Stimulated activated CD8-positive, alpha-beta memory T cell treated with anti-CD3 and anti-CD28 coated beads, Interleukin-15, amount 100 ng/mL, for 1 hour (primary cell): Measurements from ENCODE around the gene KDF1.
"Not testable (repeated sequence)": the region's sequence is repeated elsewhere in the genome, so short reads cannot be mapped to it uniquely, and the experiment has no call there.

Experiments
- DNase-seq: peaks from one replicate; pipeline ENCODE4 v3.0.0-alpha.2; 2020; ENCODE audit warnings: low read depth

KDF1 gene

GRCh38 chr1:26956321-26956720 is 3.9 kb downstream of the KDF1 start:
- no peak for DNase-seq

DNA sequence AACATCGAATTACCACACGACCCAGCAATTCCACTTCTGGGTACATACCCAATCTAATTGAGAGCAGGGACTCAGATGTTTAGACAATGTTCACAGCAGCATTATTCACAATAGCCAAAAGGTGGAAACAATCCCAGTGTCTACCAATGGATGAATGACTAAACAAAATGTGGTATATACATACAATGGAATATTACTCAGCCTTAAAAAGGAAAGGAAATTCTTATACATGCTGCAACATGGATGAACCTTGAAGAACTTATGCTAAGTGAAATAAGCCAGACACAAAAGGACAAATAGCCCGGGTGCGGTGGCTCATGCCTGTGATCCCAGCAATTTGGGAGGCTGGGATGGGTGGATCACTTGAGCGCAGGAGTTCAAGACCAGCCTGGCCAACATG is 6.9 kb downstream of the KDF1 start:
- no peak for DNase-seq

GRCh38 chr1:26951821-26952497 is 8.3 kb downstream of the KDF1 start:
- DNase-seq: no peak

DNA sequence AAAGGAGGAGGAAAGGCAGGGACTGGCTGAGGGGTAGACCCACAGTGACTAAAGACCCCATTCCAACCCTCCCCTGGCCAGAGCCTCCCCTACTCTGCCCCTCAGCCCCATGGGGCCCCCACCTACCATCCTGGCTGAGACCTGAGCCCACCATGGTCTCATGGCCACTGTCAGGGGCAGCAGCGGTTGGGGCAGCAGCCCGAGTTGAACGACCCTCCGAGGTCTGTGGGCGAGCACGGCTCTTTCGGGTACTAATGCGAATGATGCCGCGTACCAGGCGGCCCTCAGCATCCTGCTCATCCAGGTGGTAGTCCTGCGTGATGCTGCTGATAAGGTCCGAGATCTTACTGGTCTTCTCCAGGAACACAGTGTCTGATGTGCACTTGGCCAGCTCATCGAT is 9.1 kb downstream of the KDF1 start:
- no peak for DNase-seq

- DNase-seq: no peak
Observed at GRCh38 chr1:26950602-26951001, 9.7 kb downstream of the KDF1 start.

DNA sequence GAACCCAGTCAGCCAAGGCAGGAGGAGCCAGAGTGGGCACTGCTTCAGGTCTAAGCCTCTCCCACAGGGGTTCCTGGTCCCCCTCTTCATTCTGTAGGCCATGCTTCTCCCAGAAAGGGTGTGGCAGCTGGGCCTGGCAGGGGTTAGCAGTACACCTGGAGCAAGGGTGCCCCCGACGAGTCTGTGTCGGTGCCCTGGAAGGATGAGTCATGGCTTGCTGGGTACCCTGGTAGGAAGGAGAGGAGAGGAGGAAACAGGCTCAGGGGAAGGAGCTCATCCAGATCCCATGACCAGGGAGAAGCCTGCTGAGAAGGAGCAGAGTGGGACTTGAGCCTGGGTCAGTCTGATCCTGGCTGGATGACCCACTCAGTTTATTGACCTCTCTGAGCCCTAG is 10.3 kb downstream of the KDF1 start:
- DNase-seq: no peak

DNA sequence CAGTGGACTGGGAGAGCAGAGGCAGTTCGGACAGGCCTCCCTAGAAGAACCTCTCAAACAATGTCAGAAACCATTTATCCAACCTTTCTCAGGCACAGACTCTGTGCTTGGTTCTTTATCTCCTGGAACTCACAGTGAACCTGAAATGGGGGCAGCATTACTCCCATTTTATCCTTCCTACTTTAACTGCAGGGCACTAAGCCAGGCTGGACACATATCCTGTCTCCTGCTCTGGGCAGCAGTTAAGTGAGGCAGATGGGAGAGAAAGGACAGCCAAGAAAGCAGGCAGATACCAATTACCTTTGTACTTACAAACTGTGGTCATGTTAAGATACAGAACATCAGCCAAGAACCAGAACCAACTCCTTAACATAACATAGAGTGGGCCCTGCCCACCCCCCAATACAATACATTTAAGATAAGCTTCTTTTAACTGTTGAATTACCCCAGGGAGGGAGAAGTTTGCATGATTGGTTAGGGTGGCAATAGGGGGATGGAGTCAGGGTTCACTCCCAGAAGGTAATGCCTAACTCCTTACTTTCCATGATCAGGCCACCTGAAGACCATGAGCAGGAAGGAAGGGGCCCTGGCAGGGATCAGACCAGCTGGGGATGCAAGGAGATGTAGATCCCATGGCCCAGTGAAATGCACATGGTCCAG is 10.9 kb downstream of the KDF1 start:
- DNase-seq: no peak

DNA sequence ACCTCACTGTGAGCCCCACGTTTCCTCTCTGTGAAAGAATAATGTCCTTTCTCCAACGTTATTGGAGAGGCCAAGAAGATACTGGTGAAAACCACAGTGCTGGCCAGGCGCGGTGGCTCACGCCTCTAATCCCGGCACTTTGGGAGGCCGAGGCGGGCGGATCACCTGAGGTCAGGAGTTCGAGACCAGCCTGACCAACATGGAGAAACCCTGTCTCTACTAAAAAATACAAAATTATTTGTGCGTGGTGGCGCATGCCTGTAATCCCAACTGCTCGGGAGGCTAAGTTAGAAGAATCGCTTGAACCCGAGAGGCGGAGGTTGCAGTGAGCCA is 11.6 kb downstream of the KDF1 start:
- not testable (repeated sequence) for DNase-seq

DNA sequence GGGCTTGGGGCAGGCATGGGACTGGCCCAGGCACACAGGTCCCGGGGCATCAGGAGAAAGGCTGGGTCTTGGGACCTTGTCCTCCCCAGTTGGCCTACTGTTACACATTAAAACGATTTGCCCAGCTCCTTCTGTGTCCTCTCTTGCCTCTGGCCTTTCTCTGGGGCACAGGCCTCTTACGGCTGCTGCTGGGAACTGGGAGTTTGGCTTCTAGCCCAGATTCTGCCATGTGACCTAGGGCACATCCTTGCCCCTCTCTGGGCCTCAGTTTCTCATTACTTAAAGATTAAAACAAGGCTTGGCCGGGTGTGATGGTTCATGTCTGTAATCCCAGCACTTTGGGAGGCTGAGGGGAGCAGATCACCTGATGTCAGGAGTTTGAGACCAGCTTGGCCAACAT is 14.0 kb downstream of the KDF1 start:
- DNase-seq: no peak

GRCh38 chr1:26945728-26946127 is 14.5 kb downstream of the KDF1 start:
- DNase-seq: no peak

- DNase-seq: no peak
Observed at GRCh38 chr1:26945138-26945537, 15.1 kb downstream of the KDF1 start.

- DNase-seq: no peak
Observed at GRCh38 chr1:26942656-26943055, 17.6 kb downstream of the KDF1 start.

DNA sequence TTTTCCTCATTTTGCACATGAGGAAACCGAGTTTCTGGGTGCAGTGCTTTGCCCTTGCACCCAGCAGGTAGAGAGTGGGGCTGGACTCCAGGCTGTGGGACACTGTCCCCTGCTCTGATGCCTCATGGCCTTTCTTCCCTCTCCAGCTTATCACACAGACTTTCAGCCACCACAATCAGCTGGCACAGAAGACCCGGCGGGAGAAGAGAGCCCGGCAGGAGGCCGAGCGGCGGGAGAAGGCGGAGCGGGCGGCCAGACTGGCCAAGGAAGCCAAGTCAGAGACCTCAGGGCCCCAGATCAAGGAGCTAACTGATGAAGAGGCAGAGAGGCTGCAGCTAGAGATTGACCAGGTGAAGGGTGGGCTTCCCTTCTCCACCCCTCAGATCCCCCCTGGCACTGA is 19.0 kb downstream of the KDF1 start:
- no peak for DNase-seq

- DNase-seq: no peak
Observed at GRCh38 chr1:26938659-26939025, 21.6 kb downstream of the KDF1 start.

- DNase-seq: no peak
Observed at GRCh38 chr1:26938004-26938658, 22.1 kb downstream of the KDF1 start.

GRCh38 chr1:26936823-26937222 is 23.4 kb downstream of the KDF1 start:
- DNase-seq: no peak

DNA sequence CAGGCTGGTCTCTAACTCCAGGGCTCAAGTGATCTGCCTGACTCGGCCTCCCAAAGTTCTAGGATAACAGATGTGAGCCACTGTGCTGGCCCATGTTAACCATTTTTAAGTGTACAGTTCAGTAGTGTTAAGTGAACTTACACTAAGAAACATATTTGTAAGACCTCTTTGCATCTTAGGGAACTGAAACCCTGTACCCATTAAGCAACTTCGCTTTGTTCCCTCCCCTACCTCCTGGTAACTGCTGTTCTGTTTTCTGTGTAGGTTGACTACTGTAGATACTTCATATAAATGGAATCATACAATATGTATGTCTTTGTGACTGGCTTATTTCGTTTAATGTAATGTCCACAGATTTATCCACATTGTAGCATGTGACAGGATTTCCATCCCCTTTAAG is 27.7 kb downstream of the KDF1 start:
- no peak for DNase-seq

DNA sequence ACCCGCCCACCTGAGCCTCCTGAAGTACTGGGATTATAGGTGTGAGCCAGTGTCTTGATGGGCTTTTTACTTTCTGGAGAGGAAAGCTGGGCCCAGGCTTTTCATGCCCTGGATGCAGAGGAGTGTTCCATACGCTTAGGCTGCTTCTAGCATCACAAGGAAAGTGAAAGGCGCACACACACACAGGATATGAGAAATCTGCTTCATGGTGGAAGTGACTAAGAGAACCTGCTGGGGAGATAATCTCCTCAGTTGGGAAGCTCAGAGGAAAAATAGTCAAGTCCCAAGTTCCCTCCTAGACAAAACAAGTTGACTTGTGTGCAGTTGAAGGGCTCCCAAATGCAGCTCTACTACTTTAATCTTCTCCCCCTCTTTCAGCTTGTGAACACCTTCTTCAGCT is 36.6 kb downstream of the KDF1 start:
- DNase-seq: no peak

- DNase-seq: no peak
Observed at GRCh38 chr1:26922901-26923300, 37.4 kb downstream of the KDF1 start.

DNA sequence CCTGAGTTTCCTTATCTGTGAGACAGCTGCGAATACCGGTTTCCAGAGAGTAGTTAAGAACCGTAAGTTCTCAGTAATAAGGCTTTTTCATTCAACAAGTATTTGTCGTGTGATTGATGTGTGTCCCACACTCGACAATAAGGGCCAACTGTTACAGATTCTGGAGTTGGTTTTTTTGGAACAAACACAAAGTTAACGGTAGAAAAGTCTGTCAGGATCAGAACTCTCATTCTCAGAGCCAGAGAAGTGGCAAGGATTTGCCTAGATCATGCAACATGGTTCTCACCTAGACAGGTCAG is 37.9 kb downstream of the KDF1 start:
- no peak for DNase-seq

- peak; percentile 91 for DNase-seq
Observed at GRCh38 chr1:26921540-26922430, 38.5 kb downstream of the KDF1 start, which contains the start of gene NUDC. NUDC (plus strand) TSS chr1:26921743; CDS start chr1:26921849, 106 bp downstream.

DNA sequence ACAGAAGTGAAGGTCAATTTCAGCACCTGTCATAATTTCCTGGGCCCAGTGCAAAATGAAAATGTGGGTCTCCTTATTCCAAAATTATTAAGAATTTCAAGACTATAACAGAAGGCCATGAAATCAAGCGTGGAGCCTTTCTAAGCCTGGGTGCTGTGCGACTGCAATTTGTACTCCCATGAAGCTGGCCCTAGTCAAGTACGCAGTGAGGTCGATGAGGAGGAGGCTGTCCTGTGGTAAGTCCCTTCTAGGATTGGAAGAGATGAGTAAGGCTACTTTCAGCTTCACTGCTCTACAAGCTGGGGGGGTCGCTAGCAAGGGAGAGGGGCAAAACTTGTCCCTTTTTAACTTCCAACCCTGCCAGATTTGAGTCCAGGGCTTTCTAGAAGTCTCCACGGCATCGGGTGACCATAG is 39.1 kb downstream of the KDF1 start:
- DNase-seq: no peak
